Activated CD8-positive, alpha-beta memory T cell treated with anti-CD3 and anti-CD28 coated beads, Interleukin-2, amount 50 U/mL, for 1 hour (primary cell): ENCODE data around the gene IL15.
"Not testable (repeated sequence)": the region's sequence is repeated elsewhere in the genome, so short reads cannot be mapped to it uniquely, and the experiment has no call there.

ENCODE experiments used
- DNase-seq: peaks from one replicate; pipeline ENCODE4 v3.0.0-alpha.2; 2020; ENCODE audit errors: extremely low read depth

The IL15 gene

GRCh38 chr4:141646969-141647368 lies 10.6 kb downstream of the IL15 start:
- DNase-seq = no peak

DNA sequence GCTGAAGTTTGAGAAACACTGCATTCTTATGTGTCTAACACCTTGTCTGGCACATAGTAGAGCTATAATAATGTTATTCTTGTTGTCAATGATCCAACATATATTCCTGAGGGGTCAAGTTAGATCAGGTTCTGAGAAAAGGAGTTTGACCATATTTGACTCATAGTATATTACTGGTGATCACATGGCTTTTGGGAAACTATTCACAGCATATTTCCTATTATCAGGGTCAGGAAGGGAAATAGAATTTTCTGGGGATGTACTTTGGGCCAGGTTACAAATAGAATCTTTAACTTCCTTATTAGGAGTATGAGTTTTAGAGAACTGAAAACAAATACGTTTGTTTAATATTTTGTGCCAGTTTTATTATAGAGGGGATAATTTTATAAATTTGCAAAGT lies 11.6 kb downstream of the IL15 start:
- no peak for DNase-seq

DNA sequence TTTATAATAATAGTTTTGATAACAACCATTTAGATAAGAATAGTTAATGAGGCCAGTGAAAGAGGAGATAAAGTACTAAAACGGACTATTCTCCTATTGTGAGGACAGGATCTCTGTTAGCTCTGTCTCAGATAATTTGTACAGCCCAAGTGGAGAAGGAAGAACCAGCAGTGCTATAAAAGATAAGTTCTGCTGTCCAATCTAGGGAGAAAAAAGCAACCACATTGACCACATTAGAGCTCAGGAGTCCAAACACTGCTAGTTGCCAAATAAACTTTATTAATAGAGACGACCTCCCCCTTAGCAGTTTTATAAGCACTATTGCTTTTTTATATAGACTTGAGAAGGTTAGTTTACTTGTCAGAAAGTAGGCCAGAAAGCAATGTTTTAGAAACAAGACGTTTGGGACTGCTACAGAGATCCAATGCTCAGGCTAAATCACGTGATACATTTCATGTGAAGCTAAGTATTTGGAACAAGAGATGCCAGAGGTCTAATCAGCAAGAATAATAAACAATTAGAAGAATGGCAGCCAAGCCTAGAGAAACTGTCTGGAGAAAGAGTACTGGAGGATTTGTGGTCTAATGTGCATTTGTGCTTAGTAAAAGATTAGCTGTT lies 15.9 kb downstream of the IL15 start:
- DNase-seq = no peak

DNA sequence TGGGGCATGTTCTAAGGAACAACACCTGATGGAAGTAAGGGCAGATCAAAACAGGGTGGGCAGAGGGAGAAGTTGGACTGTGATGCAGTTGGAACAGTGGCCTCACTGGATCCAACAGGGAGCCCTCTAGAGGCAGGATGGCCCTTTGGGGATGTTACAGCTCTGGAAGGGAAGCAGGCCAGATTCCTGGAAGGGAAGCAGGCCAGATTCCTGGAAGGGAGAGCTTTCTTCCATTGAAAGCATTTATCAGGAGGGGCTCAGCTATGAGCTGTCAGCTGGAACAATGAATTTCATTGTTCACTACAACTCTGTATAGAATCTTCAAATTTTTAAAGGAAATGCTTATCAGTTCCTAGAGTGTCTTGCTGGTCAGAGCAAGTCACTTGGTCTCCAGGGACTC lies 17.7 kb downstream of the IL15 start:
- DNase-seq = no peak

- no peak for DNase-seq
Measured at GRCh38 chr4:141656031-141656430, 19.6 kb downstream of the IL15 start.

- DNase-seq = no peak
Measured at GRCh38 chr4:141657550-141658250, 21.3 kb downstream of the IL15 start.

- DNase-seq = no peak
Measured at GRCh38 chr4:141658309-141658708, 21.9 kb downstream of the IL15 start.

GRCh38 chr4:141659539-141659938 lies 23.2 kb downstream of the IL15 start:
- no peak for DNase-seq

DNA sequence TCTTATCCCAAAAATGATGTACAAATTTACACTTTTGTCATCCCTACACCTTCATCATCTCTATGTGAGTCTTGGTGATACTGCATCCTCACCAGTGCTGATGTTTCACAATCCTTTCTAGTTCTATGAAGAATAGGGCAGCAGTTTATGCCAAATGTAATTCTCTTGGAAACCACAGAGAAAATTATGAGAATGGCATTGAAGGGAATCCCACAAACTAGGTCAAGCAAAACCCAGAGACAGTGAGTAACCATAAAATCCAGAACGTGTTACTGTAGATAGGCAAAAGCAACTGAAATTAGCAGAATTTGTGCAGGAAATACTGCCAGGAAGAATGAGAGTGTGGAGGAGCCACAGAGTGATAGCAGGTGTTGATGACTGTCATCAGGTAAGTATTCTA lies 24.5 kb downstream of the IL15 start:
- no peak for DNase-seq

DNA sequence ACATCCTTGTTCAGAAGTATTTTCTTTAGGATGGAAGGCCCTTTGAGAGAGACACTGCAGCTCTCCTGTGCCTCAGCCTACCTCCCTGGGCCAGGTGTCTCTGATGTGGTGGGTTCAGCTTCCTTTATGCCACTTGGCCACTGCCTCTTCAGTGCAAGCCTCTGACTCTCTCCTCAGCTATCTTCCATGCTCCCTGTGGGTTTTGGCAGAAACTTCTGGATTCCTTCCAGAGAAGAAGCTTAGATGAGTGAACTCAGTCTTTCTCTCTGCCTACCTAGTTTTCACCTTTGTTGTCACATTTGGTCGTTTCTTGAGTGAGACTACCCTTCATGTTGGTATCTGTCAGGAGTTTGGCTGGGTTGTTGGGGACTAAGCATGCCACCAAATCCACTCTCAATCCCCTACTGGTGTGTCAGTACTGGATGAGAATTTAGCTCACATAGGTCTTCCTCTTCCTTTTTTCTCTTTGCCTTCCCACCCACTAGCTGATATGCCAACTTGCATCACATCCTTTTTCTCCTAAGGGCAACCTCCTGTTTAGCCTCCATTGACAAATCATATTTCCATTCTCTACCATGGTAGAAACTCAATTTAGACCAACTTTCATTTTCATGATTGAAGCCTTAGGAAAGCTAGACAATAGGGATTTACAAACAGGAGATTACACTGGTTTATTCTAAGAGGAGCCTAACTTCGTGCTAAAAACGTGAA lies 32.0 kb downstream of the IL15 start:
- DNase-seq = no peak

- DNase-seq = no peak
Measured at GRCh38 chr4:141669501-141669900, 33.1 kb downstream of the IL15 start.

GRCh38 chr4:141675384-141675783 lies 39.0 kb downstream of the IL15 start:
- DNase-seq = no peak

DNA sequence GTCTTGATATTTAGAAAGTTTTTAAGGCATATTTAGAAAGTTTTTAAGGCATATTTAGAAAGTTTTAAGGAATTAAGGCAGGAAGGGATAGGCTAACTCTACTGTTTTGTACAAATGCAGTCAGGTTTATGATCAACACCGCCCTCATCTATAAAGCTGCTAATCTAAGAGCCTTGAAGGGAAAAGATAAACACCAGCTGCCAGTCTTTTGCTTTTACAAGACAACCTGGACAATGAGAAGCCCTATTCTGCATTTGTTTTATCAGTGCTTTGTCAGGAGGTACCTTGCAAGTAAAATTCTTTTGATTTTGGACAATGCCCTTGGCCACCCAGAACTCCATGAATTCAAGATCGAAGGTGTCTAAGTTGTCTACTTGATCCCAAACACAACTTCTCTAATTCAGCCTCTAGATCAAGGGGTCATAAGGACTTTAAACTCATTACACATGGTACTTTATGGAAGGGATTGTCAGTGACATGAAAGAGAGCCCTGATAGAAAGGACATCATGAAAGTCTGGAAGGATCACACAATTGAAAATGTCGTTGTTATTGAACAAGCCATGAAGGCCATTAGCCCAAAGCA lies 39.8 kb downstream of the IL15 start:
- DNase-seq = no peak

- no peak for DNase-seq
Measured at GRCh38 chr4:141680060-141680459, 43.7 kb downstream of the IL15 start.

DNA sequence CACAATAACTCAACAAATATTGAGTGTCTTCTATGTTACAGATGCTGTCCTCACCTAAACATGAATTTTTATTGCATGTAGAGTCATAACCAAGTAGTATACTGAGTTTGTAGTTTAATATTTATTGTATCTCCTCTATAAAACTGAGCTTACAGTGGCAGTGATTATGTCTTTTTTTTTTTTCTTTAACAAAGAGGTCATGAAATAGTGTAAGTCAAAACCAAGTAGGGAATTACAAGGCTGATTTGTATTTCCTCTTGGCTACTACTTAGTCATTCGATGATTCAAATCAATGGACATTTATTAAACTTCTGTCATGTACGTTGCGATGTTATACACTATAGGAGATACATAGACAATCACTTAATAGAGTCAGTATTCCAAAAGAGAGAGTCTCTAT lies 48.4 kb downstream of the IL15 start:
- no peak for DNase-seq

GRCh38 chr4:141686146-141686775 lies 49.9 kb downstream of the IL15 start:
- no peak for DNase-seq

- DNase-seq = no peak
Measured at GRCh38 chr4:141686879-141687278, 50.5 kb downstream of the IL15 start.

- DNase-seq = not testable (repeated sequence)
Measured at GRCh38 chr4:141689726-141690296, 53.4 kb downstream of the IL15 start.

- DNase-seq = not testable (repeated sequence)
Measured at GRCh38 chr4:141691247-141691646, 54.9 kb downstream of the IL15 start.

GRCh38 chr4:141692081-141692480 lies 55.7 kb downstream of the IL15 start:
- no peak for DNase-seq

DNA sequence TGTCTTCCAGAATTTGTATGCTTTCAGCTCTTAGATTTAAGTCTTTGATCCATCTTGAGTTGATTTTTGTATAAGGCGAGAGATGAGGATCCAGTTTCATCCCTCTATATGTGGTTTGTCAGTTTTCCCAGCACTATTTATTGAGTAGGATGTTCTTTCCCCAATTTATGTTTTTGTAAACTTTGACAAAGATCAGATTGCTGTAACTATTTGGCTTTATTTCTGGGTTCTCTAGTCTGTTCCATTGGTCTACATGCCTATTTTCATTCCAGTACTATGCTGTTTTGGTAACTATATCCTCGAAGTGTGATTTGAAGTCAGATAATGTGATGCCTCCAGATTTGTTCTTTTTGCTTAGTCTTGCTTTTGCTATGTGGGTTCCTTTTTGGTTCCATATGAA lies 60.7 kb downstream of the IL15 start:
- no peak for DNase-seq
